GM18505 (cell line): Measurements from ENCODE around the gene ATAD3B.
"Not testable (repeated sequence)": the region's sequence is repeated elsewhere in the genome, so short reads cannot be mapped to it uniquely, and the experiment has no call there.

Experiments
- ATAC-seq: cut with Tn5 transposase; IDR thresholded peaks from one replicate; pipeline ENCODE4 v1.9.1; 2021; ENCODE audit not compliant: unreplicated experiment
- POLR2A ChIP-seq: IDR thresholded peaks from 4 replicates; pipeline ENCODE4 v1.6.1; 2011; ENCODE audit warnings: borderline replicate concordance; ENCODE audit not compliant: insufficient read depth, insufficient read length; ENCODE audit errors: extremely low read depth

The ATAD3B gene

DNA sequence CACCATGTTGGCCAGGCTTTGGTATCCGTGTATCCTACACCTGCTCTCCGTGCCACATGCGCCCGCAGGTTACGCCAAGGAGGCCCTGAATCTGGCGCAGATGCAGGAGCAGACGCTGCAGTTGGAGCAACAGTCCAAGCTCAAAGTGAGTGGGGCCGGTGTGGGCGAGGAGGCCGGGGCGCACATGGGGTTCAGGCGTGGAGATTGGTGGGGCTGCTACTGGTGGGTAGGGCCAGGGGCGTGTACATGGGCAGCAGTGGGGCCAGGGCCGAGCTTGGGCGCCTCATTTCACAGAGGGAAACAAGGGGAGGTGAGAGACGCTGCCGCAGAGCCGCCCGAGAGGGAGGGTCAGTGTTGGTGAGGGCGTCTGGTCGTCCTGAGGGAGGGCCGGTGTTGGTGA is 5.6 kb downstream of the ATAD3B start:
- ATAC-seq = no peak
- no peak for TF ChIP-seq POLR2A

DNA sequence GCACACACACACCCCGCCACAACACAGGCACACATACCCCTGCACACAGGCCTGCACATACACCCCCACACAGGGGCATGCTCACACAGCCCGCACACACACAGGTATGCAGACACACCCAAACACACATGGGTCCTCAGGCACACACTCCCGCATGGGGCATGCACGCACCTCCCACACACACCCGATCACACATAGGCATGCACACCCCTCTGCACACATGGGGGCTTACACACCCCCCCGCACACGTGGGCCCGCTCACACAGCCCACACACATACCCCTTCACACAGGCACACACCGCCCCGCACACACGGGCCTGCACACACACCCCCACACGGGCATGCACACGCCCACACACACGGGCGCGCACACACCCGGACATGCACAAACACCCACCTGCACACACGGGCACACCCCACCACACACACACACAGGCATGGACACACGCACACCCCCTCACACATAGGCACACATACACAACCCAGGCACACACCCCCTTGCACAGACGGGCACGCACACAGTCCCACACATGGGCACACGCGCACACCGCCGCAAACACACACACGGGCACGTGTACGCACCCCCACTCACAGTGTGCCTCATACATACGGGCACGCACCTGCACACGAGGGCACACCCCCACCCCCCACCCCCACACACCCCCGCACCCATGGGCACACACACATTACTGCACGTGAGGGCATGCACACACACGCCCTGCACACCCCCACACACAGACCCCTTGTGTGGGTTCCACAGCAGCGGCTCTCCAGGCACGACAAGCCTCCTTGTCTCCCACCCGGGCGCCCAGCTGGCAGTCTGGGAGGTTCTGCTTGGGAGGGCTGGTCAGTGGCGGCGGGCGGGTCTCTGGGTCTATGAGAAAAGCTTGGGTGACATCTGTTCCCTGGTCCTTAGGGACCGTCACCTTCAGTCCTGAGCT is 8.3 kb downstream of the ATAD3B start:
- ATAC-seq = no peak

DNA sequence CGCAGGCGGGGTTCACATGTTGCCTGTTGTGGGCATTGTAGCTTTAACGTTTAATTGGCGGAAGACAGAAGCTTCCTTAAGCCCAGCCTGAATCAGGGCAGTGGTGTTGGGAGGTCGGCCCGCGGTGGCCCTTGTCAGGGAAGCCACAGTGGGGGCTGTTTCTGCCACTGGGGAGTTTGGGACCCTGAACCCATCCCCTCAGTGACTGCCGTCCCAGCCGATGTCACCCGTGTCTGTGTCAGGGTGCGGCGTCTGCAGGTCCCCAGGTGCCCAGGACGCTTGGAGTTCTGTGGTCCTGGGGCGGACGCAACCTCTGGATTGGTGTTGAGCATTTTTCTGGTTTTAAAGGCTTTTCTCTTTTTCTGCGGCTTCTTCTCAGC is 8.9 kb downstream of the ATAD3B start:
- not testable (repeated sequence) for ATAC-seq

More for the DNA sequence above, 8.3 kb downstream of the ATAD3B start:
- no peak for TF ChIP-seq POLR2A

DNA sequence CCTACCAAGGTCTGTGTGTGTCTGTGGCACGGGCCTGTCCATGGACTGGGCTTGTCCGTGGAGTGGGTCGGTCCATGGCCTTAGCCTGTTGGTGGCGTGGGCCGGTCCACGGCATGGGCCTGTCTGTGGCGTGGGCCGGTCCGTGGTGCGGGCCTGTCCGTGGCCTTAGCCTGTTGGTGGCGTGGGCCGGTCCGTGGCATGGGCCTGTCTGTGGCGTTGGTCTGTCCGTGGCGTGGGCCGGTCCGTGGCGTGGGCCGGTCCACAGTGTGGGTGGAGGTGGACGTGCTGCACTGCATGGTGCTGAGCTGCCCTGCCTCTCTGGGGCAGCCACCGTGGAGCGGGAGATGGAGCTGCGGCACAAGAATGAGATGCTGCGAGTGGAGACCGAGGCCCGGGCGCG is 10.2 kb downstream of the ATAD3B start:
- not testable (repeated sequence) for ATAC-seq

DNA sequence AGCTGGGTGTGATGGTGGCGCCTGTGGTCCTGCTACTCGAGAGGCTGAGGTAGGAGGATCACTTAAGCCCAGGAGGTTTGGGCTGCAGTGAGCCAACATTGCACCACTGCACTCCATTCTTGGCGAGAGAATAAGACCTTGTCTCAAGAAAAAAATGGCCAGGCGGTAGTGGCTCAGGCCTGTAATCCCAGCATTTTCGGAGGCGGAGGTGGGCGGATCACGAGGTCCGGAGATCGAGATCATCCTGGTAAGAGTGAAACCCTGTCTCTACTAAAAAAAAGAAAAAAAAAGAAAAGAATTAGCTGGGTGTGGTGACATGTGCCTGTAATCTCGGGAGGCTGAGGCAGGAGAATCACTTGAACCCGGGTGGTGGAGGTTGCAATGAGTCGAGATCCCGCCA is 11.3 kb downstream of the ATAD3B start:
- ATAC-seq = no peak
- TF ChIP-seq POLR2A = no peak

DNA sequence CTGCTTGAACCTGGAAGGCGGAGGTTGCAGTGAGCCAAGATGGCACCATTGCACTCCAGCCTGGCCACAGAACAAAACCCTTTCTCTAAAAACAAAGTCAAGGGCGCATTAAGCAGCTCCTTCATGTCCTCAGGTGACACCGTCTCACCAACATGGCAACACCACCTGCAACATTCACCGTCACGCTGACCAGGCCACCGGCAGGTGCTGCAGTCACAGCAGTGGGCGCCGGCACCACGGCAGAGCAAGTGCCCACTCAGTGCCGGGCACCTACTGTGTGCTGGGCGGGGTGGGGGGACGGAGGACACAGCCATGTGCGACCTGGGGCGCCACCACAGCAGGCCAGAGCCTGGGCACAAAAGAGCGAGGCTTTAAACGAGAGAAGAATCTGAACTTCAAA is 12.1 kb downstream of the ATAD3B start:
- ATAC-seq = no peak
- no peak for TF ChIP-seq POLR2A

DNA sequence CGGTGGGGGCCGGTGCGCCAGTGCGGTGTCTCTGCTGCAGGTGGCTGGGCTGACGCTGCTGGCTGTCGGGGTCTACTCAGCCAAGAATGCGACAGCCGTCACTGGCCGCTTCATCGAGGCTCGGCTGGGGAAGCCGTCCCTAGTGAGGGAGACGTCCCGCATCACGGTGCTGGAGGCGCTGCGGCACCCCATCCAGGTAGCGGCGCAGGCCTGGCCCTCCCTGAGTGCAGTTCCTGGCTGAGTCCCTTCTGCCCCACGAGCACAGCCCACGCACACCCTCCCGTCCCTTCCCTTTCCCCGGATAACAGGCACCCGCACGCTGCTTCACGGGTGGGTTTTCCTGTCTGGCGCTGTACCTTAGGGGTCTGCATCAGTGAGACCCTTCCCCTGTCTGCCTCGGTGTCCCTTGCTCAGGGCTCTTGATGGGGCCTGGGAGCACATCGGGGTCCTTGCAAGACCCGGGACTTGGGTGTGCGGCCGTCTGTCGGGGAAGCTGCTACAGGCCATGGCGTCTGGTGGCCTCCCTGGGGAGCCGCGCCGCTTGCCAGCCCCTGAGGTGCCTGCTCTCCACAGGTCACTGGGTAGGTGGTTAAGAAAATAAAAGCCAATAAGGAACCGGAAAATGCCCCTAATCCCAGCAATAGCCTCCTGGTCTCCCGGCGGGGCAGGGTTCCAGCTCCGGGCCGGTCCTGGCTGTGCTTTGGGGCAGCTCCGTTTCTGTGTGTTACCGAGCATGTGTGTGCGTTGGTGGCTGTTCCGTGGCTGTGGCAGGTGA is 13.6 kb downstream of the ATAD3B start:
- not testable (repeated sequence) for ATAC-seq

DNA sequence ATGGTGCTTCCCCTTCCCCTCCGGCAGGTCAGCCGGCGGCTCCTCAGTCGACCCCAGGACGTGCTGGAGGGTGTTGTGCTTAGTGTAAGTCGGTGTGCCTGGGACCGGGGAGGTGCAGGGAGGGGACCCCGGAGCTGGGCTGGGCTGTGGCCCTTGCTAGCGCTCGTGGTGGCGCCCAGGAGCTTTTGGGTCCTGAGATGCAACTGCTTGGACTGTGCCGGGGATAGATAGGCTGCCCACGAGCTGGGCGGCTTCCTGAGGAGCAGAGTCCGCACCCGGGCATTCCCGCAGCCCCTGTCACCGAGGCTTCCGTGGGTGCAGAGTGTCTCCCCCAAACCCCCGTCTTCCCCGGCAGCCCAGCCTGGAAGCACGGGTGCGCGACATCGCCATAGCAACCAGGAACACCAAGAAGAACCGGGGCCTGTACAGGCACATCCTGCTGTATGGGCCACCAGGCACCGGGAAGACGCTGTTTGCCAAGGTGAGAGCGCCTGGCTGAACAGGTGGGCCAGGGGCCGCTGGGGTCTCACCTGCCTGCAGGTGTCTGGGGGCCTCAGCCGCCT is 14.3 kb downstream of the ATAD3B start:
- ATAC-seq = not testable (repeated sequence)

DNA sequence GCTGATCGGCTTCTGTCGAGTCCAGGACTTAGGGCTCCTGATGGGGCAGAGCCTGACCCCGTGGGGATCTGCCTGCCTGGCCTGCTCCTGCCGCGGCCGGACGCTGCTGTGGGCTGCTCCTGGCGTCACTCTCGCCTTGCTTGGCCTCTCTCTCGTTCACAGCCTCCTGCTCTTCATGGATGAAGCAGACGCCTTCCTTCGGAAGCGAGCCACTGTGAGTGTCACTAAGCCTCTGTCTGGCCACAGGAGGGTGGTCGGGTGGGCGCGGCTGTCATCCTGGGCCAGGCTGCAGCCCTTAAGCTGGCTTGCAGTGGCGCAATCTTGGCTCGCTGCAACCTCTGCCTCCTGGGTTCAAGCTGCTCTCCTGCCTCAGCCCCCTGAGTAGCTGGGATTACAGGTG is 16.1 kb downstream of the ATAD3B start:
- ATAC-seq = no peak
- TF ChIP-seq POLR2A = no peak

DNA sequence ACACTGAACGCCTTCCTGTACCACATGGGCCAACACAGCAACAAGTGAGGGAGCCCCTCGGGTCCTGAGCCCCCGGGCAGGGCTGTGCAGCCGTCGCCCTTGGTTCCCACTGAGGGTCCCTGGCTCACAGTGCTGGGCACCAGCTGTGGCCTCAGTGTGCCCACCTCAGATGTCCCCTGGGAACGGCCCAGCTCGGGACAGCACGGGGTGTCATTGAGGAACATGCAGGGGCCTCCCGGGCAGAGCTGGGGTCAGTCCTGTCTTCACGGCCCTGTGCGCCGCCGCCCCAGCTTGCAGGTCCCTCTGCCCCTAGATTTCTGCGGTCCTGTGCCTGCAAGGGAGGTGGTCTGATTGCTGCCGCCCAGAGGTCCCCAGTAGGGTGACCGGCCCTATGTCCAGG is 17.7 kb downstream of the ATAD3B start:
- TF ChIP-seq POLR2A = no peak
- no peak for ATAC-seq

DNA sequence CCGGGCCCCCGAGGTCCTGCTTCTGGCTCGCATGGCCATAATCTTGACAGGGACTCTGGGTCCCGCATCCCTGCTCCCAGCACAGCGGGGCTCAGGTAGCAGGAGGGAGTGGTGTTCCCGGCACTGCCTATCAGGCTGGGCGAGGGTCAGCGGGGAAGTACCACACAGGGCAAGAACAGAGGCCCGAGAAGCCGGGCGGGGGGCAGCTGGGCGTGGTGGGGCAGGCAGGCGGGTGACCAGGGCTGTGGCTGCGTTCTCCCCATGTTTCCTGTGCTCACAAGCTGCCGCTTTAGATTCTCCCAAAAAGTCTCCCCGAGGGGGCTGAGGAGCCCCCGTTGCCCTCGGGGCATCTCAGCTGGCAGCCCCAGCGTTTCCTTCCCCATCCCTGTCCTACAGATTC is 18.3 kb downstream of the ATAD3B start:
- TF ChIP-seq POLR2A = no peak
- ATAC-seq = no peak

DNA sequence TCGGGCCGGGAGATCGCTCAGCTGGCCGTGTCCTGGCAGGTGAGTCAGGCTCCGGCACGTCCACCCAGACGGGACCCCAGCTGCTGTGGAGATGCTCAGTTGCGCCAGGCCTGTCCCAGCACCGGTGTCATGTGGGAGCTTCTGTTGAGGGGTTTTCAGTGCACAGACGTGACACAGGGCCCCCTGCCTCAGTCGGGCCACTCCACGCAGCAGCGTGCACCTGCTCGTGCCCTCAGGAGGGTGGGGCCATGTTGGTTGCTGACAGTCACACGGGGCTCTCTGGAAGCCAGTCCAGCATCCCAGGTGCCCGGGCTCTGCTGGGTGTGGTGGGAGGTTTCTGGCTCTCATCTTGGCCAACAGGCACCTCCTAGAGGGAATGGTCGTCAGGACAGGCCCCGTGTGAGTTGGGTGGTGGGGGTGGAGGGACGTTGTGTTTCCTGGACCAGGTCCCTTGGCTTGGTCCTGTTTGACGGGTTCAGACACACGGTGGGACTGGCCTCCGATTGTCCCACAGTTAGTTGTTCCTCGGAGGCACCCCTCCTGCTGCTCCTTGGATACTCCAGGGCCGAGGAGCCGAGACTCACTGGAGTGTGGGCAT is 19.2 kb downstream of the ATAD3B start:
- no peak for TF ChIP-seq POLR2A
- no peak for ATAC-seq

DNA sequence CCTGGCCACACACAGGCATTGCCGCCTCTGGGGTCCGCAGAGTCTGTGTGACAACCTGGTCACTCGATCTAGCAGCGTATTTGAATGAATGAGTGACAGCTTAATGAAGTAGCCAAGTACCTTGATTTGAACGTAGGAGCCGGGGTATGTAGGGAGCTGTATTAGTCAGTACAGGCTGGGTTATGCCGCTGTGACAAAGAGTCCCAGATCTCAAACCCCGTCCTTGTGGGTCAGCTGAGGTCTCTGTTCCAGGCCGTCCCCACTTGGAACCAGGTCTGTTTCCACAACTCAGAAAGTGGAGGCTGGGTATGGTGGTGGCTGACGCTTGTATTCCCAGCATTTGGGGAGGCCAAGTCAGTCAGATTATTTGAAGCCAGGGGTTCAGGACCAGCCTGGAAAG is 20.0 kb downstream of the ATAD3B start:
- TF ChIP-seq POLR2A = no peak
- ATAC-seq = no peak

DNA sequence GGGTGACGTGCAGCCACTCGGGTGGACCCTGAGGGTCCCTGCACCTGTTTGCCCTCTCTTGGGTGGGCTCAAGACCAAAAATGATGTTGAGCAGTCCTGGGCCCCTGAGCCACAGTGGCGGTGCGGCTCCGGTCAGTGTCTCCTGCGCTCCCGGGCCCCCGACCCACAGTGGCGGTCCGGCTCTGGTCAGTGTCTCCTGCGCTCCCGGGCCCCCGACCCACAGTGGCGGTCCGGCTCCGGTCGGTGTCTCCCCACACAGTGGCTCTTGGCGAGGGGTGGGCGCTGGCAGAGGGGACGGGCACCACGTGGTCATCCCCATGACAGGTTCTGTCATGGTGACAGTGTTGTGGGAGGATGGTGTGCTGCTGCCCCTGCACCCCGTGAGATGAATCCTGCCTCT is 22.7 kb downstream of the ATAD3B start:
- ATAC-seq = not testable (repeated sequence)

DNA sequence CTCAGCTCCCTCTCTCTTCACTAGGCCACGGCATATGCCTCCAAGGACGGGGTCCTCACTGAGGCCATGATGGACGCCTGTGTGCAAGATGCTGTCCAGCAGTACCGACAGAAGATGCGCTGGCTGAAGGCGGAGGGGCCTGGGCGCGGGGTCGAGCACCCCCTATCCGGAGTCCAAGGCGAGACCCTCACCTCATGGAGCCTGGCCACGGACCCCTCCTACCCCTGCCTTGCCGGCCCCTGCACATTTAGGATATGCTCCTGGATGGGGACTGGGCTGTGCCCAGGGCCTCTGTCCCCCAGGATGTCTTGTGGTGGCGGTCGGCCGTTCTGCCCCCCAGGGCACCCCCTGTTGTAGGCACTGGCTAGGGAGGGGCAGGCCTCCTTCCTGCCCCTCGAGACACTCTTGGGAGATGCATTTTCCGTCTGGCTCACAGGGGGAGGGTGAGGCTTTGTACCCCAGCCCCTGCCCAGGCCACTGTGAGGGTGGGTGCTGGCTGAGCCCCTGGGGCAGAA is 24.0 kb downstream of the ATAD3B start:
- not testable (repeated sequence) for ATAC-seq

DNA sequence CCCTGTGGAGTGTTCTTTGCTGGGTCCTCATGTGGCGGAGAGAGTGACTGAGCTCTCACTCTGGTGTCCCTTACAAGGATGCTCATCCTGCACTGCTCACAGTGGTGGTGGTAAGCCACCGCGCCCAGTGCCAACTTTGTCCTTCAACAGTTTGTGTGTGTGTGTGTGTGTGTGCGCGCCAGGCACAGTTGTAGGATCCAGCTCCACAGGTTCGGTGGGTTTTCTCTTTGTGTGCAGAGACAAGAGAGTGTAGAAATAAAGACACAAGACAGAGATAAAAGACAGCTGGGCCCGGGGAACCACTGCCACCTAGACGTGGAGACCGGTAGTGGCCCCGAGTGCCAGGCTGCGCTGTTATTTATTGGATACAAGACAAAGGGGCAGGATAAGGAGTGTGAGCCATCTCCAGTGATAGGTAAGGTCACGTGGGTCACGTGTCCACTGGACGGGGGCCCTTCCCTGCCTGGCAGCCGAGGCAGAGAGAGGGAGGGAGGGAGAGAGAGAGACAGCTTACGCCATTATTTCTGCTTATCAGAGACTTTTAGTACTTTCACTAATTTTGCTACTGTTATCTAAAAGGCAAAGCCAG is 33.3 kb downstream of the ATAD3B start:
- not testable (repeated sequence) for ATAC-seq

DNA sequence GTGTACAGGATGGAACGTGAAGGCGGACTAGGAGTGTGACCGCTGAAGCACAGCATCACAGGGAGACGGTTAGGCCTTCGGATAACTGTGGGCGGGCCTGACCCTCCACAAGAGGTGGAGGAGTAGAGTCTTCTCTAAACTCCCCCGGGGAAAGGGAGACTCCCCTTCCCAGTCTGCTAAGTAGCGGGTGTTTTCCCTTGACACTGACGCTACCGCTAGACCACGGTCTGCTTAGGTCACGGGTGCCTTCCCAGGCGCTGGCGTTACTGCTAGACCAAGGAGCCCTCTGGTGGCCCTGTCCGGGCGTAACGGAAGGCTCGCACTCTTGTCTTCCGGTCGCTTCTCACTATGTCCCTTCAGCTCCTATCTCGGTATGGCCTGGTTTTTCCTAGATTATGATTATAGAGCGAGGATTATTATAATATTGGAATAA is 33.8 kb downstream of the ATAD3B start:
- ATAC-seq = not testable (repeated sequence)

DNA sequence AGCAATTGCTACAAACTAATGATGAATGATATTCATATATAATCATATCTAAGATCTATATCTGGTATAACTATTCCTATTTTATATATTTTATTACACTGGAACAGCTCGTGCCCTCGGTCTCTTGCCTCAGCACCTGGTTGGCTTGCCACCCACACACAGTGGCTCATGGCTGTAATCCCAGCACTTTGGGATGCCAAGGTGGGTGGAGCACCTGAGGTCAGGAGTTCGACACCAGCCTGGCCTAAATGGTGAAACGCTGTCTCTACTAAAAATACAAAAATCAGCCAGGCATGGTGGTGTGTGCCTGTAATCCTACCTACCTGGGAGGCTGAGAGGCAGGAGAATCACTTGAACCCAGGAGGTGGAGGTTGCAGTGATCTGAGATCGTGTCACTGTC is 34.2 kb downstream of the ATAD3B start:
- ATAC-seq = not testable (repeated sequence)
